ENCODE results near the gene IL31. TPM values are rescaled to one million over a fixed set of nuclear protein-coding genes. Genes with fewer than 3 reads are reported as not detected.

IL31 gene
- total RNA-seq, 1 donor from 2014 or later: not detected

GRCh38 chr12:122159882-122160281, 14.1 kb downstream of the IL31 start:
- no peak for DNase-seq (ENCODE audit: extremely low read depth, low read depth, low spot score)

GRCh38 chr12:122158700-122159285, 15.2 kb downstream of the IL31 start:
- DNase-seq (ENCODE audit: extremely low read depth, low read depth, low spot score): no peak

- no peak for DNase-seq (ENCODE audit: extremely low read depth, low read depth, low spot score)
Observed at GRCh38 chr12:122155705-122156104, 18.3 kb downstream of the IL31 start.

- no peak for DNase-seq (ENCODE audit: extremely low read depth, low read depth, low spot score)
Observed at GRCh38 chr12:122152754-122153153, 21.3 kb downstream of the IL31 start.

GRCh38 chr12:122150127-122150681, 23.8 kb downstream of the IL31 start:
- DNase-seq (ENCODE audit: extremely low read depth, low read depth, low spot score): no peak

GRCh38 chr12:122148657-122149056, 25.4 kb downstream of the IL31 start:
- DNase-seq (ENCODE audit: extremely low read depth, low read depth, low spot score): no peak

GRCh38 chr12:122147514-122148290, 26.3 kb downstream of the IL31 start:
- no peak for DNase-seq (ENCODE audit: extremely low read depth, low read depth, low spot score)

GRCh38 chr12:122145505-122146330, 28.3 kb downstream of the IL31 start:
- no peak for DNase-seq (ENCODE audit: extremely low read depth, low read depth, low spot score)

- no peak for DNase-seq (ENCODE audit: extremely low read depth, low read depth, low spot score)
Observed at GRCh38 chr12:122144885-122145284, 29.1 kb downstream of the IL31 start.

- DNase-seq (ENCODE audit: extremely low read depth, low read depth, low spot score): no peak
Observed at GRCh38 chr12:122142857-122143256, 31.2 kb downstream of the IL31 start.

- DNase-seq (ENCODE audit: extremely low read depth, low read depth, low spot score): no peak
Observed at GRCh38 chr12:122141911-122142725, 31.9 kb downstream of the IL31 start.

- DNase-seq (ENCODE audit: extremely low read depth, low read depth, low spot score): no peak
Observed at GRCh38 chr12:122140467-122141257, 33.4 kb downstream of the IL31 start.

GRCh38 chr12:122139941-122140340, 34.1 kb downstream of the IL31 start:
- DNase-seq (ENCODE audit: extremely low read depth, low read depth, low spot score): no peak

- DNase-seq (ENCODE audit: extremely low read depth, low read depth, low spot score): no peak
Observed at GRCh38 chr12:122139266-122139665, 34.8 kb downstream of the IL31 start.

GRCh38 chr12:122138616-122139015, 35.4 kb downstream of the IL31 start:
- DNase-seq (ENCODE audit: extremely low read depth, low read depth, low spot score): no peak

- DNase-seq (ENCODE audit: extremely low read depth, low read depth, low spot score): no peak
Observed at GRCh38 chr12:122138181-122138580, 35.8 kb downstream of the IL31 start.

- no peak for DNase-seq (ENCODE audit: extremely low read depth, low read depth, low spot score)
Observed at GRCh38 chr12:122137681-122138080, 36.3 kb downstream of the IL31 start.

GRCh38 chr12:122137229-122137628, 36.8 kb downstream of the IL31 start:
- DNase-seq (ENCODE audit: extremely low read depth, low read depth, low spot score): no peak

- DNase-seq (ENCODE audit: extremely low read depth, low read depth, low spot score): no peak
Observed at GRCh38 chr12:122135437-122136031, 38.5 kb downstream of the IL31 start.

Measured in glomerular endothelial cell (primary cell).